Measurements from ENCODE around the gene TASL.
"Not testable (repeated sequence)": the region's sequence is repeated elsewhere in the genome, so short reads cannot be mapped to it uniquely, and the experiment has no call there.

TASL gene

GRCh38 chrX:30576881-30577280 is 685 bp downstream of the TASL start:
- DNase-seq, result no peak

GRCh38 chrX:30573125-30573524 is 4.4 kb downstream of the TASL start:
- no peak for DNase-seq

- DNase-seq, result no peak
Measured at GRCh38 chrX:30572678-30573077, 4.9 kb downstream of the TASL start.

- DNase-seq, result no peak
Measured at GRCh38 chrX:30572004-30572403, 5.6 kb downstream of the TASL start.

DNA sequence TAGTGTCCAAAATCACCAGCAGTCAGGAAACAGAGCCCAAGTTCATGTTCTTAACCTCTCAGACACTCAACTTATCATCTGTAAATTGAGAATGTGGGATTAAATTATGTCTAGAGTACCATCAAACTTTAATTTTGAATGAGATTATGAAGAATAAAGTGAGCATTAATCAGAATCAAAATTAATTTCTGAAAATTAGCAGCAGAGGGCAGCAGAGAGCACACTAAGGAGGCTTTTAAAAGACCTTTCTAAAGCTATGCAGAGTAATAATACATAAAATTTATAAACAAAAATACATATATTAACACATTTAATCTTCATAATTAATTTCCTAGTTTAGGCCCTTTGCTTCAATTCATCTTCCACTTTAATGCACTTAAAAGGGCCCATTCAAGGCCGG is 7.1 kb downstream of the TASL start:
- peak; percentile 1 for DNase-seq

DNA sequence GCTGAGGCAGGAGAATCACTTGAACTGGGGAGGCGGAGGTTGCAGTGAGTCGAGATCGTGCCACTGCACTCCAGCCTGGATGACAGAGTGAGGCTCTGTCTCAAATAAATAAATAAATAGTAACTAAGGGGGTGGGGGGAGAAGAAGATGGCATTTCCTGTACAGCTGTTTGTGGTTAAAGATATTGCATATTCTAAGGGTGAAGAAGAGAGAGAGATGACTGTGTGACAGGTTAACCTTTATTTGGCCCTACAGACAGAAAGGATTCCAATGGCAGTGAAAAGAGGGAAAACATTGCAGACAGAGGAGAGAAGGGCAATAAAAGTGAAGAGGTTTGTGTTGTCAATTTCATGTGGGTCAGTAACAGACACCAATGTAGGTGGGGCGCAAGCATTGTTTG is 9.4 kb downstream of the TASL start:
- no peak for DNase-seq

DNA sequence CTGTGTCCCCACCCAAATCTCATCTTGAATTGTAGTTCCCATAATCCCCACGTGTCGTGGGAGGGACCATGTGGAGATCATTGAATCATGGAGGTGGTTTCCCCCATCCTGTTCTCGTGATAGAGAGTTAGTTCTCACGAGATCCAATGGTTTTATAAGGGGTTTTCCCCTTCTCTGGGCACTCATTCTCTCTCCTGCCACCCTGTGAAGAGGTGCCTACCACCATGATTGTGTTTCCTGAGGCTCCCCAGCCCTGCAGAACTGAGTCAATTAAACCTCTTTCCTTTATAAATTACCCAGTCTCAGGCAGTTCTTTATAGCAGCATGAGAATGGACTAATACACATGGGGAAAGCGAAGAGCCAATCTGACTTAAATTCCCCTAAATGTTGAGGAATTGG is 14.5 kb downstream of the TASL start:
- not testable (repeated sequence) for DNase-seq

GRCh38 chrX:30561191-30561590 is 16.4 kb downstream of the TASL start:
- no peak for DNase-seq

GRCh38 chrX:30538271-30538670 is 39.3 kb downstream of the TASL start:
- DNase-seq, result no peak

- DNase-seq, result no peak
Measured at GRCh38 chrX:30533835-30534234, 43.7 kb downstream of the TASL start.

- DNase-seq, result no peak
Measured at GRCh38 chrX:30533266-30533665, 44.3 kb downstream of the TASL start.

DNA sequence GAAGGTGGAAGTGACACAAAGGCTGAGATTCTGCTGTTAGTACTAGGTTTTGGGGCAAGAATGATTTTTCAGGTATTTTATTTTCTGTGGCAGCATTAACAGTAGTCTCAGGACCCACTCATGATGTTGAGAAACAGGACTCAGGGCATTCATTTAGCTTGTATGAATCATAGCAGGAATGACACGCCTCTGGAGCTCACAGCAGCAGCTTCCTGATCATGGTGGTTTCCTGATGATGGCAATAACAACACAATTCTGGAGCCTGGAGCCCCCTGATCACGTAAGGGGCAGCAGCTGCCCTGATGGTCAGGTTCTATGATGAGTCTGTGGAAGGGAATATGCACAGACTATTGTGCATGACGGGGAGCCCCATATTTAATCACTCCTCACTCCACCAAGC is 47.0 kb downstream of the TASL start:
- no peak for DNase-seq

- no peak for DNase-seq
Measured at GRCh38 chrX:30525732-30526131, 51.8 kb downstream of the TASL start.

DNA sequence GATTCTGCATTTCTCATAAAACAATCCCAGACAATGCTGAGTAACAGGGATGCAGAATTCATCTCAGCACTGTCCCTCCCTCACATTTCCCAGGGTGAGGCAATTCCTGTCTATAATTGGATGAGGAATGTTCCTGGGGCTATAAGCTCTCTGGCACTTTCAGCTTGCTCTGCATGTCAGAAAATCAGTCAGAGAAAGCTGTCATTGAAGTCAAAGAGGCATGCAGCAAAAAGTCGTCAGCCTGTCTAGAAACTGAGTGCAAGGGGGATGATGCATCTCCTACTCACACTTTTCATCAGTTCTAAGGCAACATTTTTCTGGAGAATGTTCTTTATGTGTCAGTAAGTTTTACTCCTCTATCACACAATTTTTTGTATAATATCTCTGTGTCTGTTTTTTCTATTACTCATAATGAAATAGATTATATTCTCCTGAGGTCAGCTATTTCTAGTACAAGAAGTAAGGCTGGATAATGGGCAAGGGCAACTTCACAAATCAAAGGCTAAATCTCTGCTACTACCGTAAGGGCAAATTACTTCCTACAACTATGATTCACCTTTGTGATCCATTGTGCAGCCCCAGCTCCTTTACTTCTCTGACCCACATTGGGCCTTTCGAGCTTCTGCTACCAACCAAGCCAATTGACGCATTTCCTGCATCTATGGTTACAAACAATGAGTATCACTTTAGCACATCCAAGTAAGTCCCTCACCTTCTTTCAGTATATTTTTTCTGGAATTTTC is 56.0 kb downstream of the TASL start:
- no peak for DNase-seq

- no peak for DNase-seq
Measured at GRCh38 chrX:30513284-30513683, 64.3 kb downstream of the TASL start.
